Mammary epithelial cell (primary cell): ENCODE data around the gene RIOK2.

Experiments used
- EZH2 ChIP-seq: IDR thresholded peaks from 2 replicates; pipeline ENCODE4 v1.6.1; 2012; ENCODE audit warnings: low read length, inconsistent platforms, borderline replicate concordance
- TF ChIP-seq, protein P1 (sequence below), 2 donors: IDR thresholded peaks in 1 of 2; conservative IDR thresholded peaks in 1 of 2; 2 replicates each; pipeline ENCODE4 v1.5.1; 2011 to 2012; ENCODE audit warnings: inconsistent platforms in 2 of 2, low read length in 2 of 2, mild to moderate bottlenecking in 2 of 2, control low read depth in 1 of 2, low read depth in 1 of 2; ENCODE audit not compliant: insufficient read depth in 1 of 2; ENCODE audit errors: extremely low read depth in 1 of 2

DNA sequence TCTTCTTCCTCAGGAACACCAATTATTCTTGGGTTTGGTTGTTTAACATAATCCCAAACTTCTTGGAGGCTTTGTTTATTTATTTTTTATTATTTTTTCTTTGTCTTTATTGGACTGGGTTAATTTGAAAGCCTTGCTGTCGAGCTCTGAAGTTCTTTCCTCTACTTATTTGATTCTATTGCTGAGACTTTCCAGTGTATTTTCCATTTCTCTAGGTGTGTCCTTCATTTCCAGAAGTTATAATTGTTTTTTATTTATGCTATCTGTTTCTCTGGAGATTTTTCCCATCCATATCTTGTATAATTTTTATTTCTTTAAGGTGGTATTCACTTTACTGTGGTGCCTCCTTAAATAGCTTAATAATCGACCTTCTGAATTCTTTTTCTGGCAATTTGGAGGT lies 8.8 kb upstream of the RIOK2 start:
- TF ChIP-seq, protein P1, sequence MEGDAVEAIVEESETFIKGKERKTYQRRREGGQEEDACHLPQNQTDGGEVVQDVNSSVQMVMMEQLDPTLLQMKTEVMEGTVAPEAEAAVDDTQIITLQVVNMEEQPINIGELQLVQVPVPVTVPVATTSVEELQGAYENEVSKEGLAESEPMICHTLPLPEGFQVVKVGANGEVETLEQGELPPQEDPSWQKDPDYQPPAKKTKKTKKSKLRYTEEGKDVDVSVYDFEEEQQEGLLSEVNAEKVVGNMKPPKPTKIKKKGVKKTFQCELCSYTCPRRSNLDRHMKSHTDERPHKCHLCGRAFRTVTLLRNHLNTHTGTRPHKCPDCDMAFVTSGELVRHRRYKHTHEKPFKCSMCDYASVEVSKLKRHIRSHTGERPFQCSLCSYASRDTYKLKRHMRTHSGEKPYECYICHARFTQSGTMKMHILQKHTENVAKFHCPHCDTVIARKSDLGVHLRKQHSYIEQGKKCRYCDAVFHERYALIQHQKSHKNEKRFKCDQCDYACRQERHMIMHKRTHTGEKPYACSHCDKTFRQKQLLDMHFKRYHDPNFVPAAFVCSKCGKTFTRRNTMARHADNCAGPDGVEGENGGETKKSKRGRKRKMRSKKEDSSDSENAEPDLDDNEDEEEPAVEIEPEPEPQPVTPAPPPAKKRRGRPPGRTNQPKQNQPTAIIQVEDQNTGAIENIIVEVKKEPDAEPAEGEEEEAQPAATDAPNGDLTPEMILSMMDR (conservative IDR thresholded peaks at IDR 0.05 in 1 of 2, IDR thresholded peaks at IDR 0.05 in 1 of 2; ENCODE audit: extremely low read depth in 1 of 2, insufficient read depth in 1 of 2, low read depth in 1 of 2, low read length in 2 of 2), result no peak
- TF ChIP-seq EZH2, result no peak
